ENCODE data around the gene TMEM223.

DNA sequence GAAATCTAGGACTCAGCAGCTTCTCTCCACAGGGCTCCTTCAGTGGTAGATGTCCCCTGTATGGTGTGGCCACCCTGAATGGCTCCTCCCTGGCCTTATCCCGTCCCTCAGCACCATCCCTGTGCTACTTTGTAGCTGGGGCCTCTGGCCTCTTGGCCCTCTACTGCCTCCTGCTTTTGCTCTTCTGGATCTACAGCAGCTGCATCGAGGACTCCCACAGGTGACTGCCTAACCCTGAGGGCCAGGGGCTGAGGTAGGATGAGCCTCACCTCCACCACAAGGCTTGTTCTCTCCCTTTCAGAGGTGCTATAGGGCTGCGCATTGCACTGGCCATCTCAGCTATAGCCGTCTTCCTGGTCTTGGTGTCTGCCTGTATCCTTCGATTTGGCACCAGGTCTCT is 2.8 kb downstream of the TMEM223 start:
- no peak for TF ChIP-seq EZH2phosphoT487 (IDR thresholded peaks at IDR 0.05; ENCODE audit: borderline replicate concordance)
- TF ChIP-seq, protein P1, sequence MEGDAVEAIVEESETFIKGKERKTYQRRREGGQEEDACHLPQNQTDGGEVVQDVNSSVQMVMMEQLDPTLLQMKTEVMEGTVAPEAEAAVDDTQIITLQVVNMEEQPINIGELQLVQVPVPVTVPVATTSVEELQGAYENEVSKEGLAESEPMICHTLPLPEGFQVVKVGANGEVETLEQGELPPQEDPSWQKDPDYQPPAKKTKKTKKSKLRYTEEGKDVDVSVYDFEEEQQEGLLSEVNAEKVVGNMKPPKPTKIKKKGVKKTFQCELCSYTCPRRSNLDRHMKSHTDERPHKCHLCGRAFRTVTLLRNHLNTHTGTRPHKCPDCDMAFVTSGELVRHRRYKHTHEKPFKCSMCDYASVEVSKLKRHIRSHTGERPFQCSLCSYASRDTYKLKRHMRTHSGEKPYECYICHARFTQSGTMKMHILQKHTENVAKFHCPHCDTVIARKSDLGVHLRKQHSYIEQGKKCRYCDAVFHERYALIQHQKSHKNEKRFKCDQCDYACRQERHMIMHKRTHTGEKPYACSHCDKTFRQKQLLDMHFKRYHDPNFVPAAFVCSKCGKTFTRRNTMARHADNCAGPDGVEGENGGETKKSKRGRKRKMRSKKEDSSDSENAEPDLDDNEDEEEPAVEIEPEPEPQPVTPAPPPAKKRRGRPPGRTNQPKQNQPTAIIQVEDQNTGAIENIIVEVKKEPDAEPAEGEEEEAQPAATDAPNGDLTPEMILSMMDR (conservative IDR thresholded peaks at IDR 0.05; ENCODE audit: low read length): no peak
